Large intestine (tissue), 3 donors: ENCODE measurements around the gene ACVRL1. TPM values are rescaled to one million over a fixed set of nuclear protein-coding genes. Genes with fewer than 3 reads are reported as not detected.

Experiments
- DNase-seq, 2 donors: peaks; one replicate each; pipeline versions ENCODE4 v3.0.0 to v3.0.0-alpha.2; 2013
- H3K27ac ChIP-seq: one replicate; pipeline ENCODE4 v1.5.1; 2013; ENCODE audit warnings: low read length
- H3K27me3 ChIP-seq: 2 replicates; pipeline ENCODE4 v1.6.1; 2013; ENCODE audit warnings: low read length; ENCODE audit not compliant: control insufficient read depth, insufficient read depth
- H3K36me3 ChIP-seq: 2 replicates; pipeline ENCODE4 v1.6.1; 2013; ENCODE audit warnings: low read length; ENCODE audit not compliant: control insufficient read depth, insufficient read depth
- H3K4me1 ChIP-seq: one replicate; pipeline ENCODE4 v1.6.1; 2013; ENCODE audit warnings: low read length; ENCODE audit not compliant: control insufficient read depth, insufficient read depth
- H3K4me3 ChIP-seq: one replicate; pipeline ENCODE4 v1.5.1; 2013; ENCODE audit warnings: low read length
- H3K9me3 ChIP-seq: one replicate; pipeline ENCODE4 v1.6.1; 2013; ENCODE audit warnings: mild to moderate bottlenecking, low read depth, low read length, moderate library complexity; ENCODE audit not compliant: control insufficient read depth
- WGBS: methylation state at CpG from one replicate; pipeline ENCODE4 v1.1.5; 2013; ENCODE audit warnings: low lambda C conversion rate; ENCODE audit not compliant: insufficient coverage; 5-methylcytosine and 5-hydroxymethylcytosine counted together
- polyA plus RNA-seq: library from polyadenylated mRNA; unstranded; fragments of 120-200 nt; gene quantifications from one replicate; pipeline ENCODE4 v1.2.1, GENCODE V29; 2013

ACVRL1 gene
- polyA plus RNA-seq, 1 donor = 17.7 TPM

- no peaks in the 10 kb centered on the region for H3K36me3 ChIP-seq
- no CpG with 5 or more reads among the region's 2 CpGs for WGBS
- H3K27ac ChIP-seq = no peak overlapping the region
- H3K9me3 ChIP-seq = no peaks in the 10 kb centered on the region
- H3K27me3 ChIP-seq = no peaks in the 10 kb centered on the region
- no peaks in the 10 kb centered on the region for H3K4me1 ChIP-seq
- DNase-seq = no peak
- H3K4me3 ChIP-seq = no peak overlapping the region
Measured at GRCh38 chr12:51943346-51943745, 36.0 kb downstream of the ACVRL1 start.

- Histone ChIP-seq H3K36me3 (no peaks in the 10 kb centered on the region), H3K9me3 (no peaks in the 10 kb centered on the region), H3K4me3 (no peak overlapping the region), H3K4me1 (no peaks in the 10 kb centered on the region), H3K27ac (no peak overlapping the region), H3K27me3 (peaks cover under 1% of the 10 kb centered on the region)
- DNase-seq = no peak
- 100% methylated on average over 1 of the region's 1 CpG for WGBS
Measured at GRCh38 chr12:51944608-51945233, 37.4 kb downstream of the ACVRL1 start.

GRCh38 chr12:51947246-51947996, 40.1 kb downstream of the ACVRL1 start:
- H3K27me3 ChIP-seq = peaks cover 4% of the 10 kb centered on the region
- DNase-seq = peak in 1 of 2 donors; percentile 68
- no peaks in the 10 kb centered on the region for H3K4me1 ChIP-seq
- H3K36me3 ChIP-seq = no peaks in the 10 kb centered on the region
- H3K27ac ChIP-seq = no peak overlapping the region
- H3K4me3 ChIP-seq = no peak overlapping the region
- no peaks in the 10 kb centered on the region for H3K9me3 ChIP-seq
- WGBS = 58% methylated on average over 2 of the region's 8 CpGs

GRCh38 chr12:51948066-51948465, 40.8 kb downstream of the ACVRL1 start:
- Histone ChIP-seq H3K27me3 (peaks cover 4% of the 10 kb centered on the region), H3K4me3 (no peak overlapping the region), H3K36me3 (no peaks in the 10 kb centered on the region), H3K4me1 (no peaks in the 10 kb centered on the region), H3K27ac (no peak overlapping the region), H3K9me3 (no peaks in the 10 kb centered on the region)
- no peak for DNase-seq
- no CpG with 5 or more reads among the region's 6 CpGs for WGBS

GRCh38 chr12:51949342-51950030, 42.2 kb downstream of the ACVRL1 start:
- Histone ChIP-seq H3K9me3 (no peaks in the 10 kb centered on the region), H3K27me3 (peaks cover 4% of the 10 kb centered on the region), H3K4me1 (peaks cover 4% of the 10 kb centered on the region), H3K36me3 (no peaks in the 10 kb centered on the region), H3K27ac (no peak overlapping the region), H3K4me3 (no peak overlapping the region)
- DNase-seq = no peak
- no CpG with 5 or more reads among the region's 6 CpGs for WGBS

- H3K27me3 ChIP-seq = peaks cover 4% of the 10 kb centered on the region
- no peaks in the 10 kb centered on the region for H3K9me3 ChIP-seq
- no peak for DNase-seq
- H3K36me3 ChIP-seq = no peaks in the 10 kb centered on the region
- H3K4me3 ChIP-seq = peak overlapping the region; percentile 48
- peak overlapping the region; percentile 37 for H3K27ac ChIP-seq
- no CpG with 5 or more reads among the region's 5 CpGs for WGBS
- H3K4me1 ChIP-seq = peaks cover 12% of the 10 kb centered on the region
Measured at GRCh38 chr12:51950682-51951198, 43.4 kb downstream of the ACVRL1 start.

GRCh38 chr12:51951199-51951842, 44.0 kb downstream of the ACVRL1 start, which contains the start of gene ACVR1B:
Gene ACVR1B (plus strand): TSS chr12:51951699. CDS start chr12:51951744, 45 bp downstream.
- peak; percentile 88 to 91 for DNase-seq
- Histone ChIP-seq H3K36me3 (no peaks in the 10 kb centered on the region), H3K9me3 (no peaks in the 10 kb centered on the region), H3K27me3 (peaks cover 4% of the 10 kb centered on the region), H3K4me3 (peak within 1 kb of the TSS; percentile 96), H3K4me1 (peaks cover 18% of the 10 kb centered on the region), H3K27ac (peak within 1 kb of the TSS; percentile 84)
- WGBS = no CpG with 5 or more reads among the region's 86 CpGs

GRCh38 chr12:51951843-51952722, 44.8 kb downstream of the ACVRL1 start:
- Histone ChIP-seq H3K4me3 (peak overlapping the region; percentile 96), H3K36me3 (peaks cover 4% of the 10 kb centered on the region), H3K27me3 (peaks cover 4% of the 10 kb centered on the region), H3K27ac (peak overlapping the region; percentile 84), H3K4me1 (peaks cover 23% of the 10 kb centered on the region), H3K9me3 (no peaks in the 10 kb centered on the region)
- WGBS = no CpG with 5 or more reads among the region's 50 CpGs
- DNase-seq = peak in 1 of 2 donors; percentile 41

DNA sequence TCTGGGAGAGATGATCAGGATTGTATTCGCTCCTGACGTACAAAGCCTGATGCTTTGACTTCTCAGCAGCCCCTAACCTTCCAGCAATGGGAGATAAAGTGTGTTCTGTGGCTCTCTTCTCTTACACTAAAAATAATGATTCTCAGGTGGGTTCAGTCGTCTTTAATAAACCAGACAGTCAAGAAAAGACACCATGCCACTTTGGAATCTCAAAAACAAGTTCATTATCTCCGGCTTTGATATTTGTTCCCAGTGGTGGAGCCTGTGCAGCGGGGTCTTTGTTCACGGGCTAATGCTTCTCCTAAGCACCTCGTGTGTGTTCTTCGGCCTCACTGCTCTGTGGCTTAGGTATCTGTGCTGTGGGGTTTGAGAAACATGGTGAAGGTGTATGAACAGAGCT, 45.8 kb downstream of the ACVRL1 start:
- H3K27me3 ChIP-seq = peaks cover 4% of the 10 kb centered on the region
- H3K9me3 ChIP-seq = no peaks in the 10 kb centered on the region
- peak in 1 of 2 donors; percentile 53 for DNase-seq
- H3K36me3 ChIP-seq = peaks cover 4% of the 10 kb centered on the region
- H3K4me1 ChIP-seq = peaks cover 23% of the 10 kb centered on the region
- H3K4me3 ChIP-seq = peak overlapping the region; percentile 96
- WGBS = no CpG with 5 or more reads among the region's 8 CpGs
- peak overlapping the region; percentile 84 for H3K27ac ChIP-seq
